Measurements from ENCODE around the gene DQX1. TPM values are rescaled to one million over a fixed set of nuclear protein-coding genes. Genes with fewer than 3 reads are reported as not detected.
"Not testable (repeated sequence)": the region's sequence is repeated elsewhere in the genome, so short reads cannot be mapped to it uniquely, and the experiment has no call there.

Gene DQX1
- total RNA-seq = 2.5 TPM

GRCh38 chr2:74525717-74526648, at the start of gene DQX1:
TSS of gene DQX1 (minus strand) at chr2:74526231. CDS start at chr2:74525729, 502 bp downstream.
- DNase-seq = peak; percentile 56

GRCh38 chr2:74575320-74575719, 49.3 kb upstream of the DQX1 start:
- no peak for DNase-seq

- DNase-seq = no peak
Measured at GRCh38 chr2:74573747-74574562, 47.9 kb upstream of the DQX1 start.

- no peak for DNase-seq
Measured at GRCh38 chr2:74572178-74572925, 46.3 kb upstream of the DQX1 start.

- DNase-seq = no peak
Measured at GRCh38 chr2:74571058-74571457, 45.0 kb upstream of the DQX1 start.

GRCh38 chr2:74569686-74570085, 43.7 kb upstream of the DQX1 start:
- no peak for DNase-seq

- no peak for DNase-seq
Measured at GRCh38 chr2:74567881-74568280, 41.9 kb upstream of the DQX1 start.

- no peak for DNase-seq
Measured at GRCh38 chr2:74566754-74567085, 40.7 kb upstream of the DQX1 start.

- no peak for DNase-seq
Measured at GRCh38 chr2:74566076-74566753, 40.2 kb upstream of the DQX1 start.

- DNase-seq = no peak
Measured at GRCh38 chr2:74564222-74564621, 38.2 kb upstream of the DQX1 start.

- no peak for DNase-seq
Measured at GRCh38 chr2:74562126-74562775, 36.2 kb upstream of the DQX1 start.

GRCh38 chr2:74561022-74561421, 35.0 kb upstream of the DQX1 start:
- DNase-seq = not testable (repeated sequence)

- no peak for DNase-seq
Measured at GRCh38 chr2:74560591-74560990, 34.6 kb upstream of the DQX1 start.

- DNase-seq = no peak
Measured at GRCh38 chr2:74559912-74560311, 33.9 kb upstream of the DQX1 start.

- DNase-seq = no peak
Measured at GRCh38 chr2:74558284-74559230, 32.5 kb upstream of the DQX1 start.

GRCh38 chr2:74556831-74557370, 30.9 kb upstream of the DQX1 start:
- no peak for DNase-seq

GRCh38 chr2:74556159-74556558, 30.1 kb upstream of the DQX1 start:
- DNase-seq = no peak

- no peak for DNase-seq
Measured at GRCh38 chr2:74555610-74556103, 29.6 kb upstream of the DQX1 start.

- DNase-seq = no peak
Measured at GRCh38 chr2:74554820-74555531, 28.9 kb upstream of the DQX1 start.

Data from tongue (tissue), 2 donors.